ENCODE measurements around the gene SLC22A4.

The SLC22A4 gene

DNA sequence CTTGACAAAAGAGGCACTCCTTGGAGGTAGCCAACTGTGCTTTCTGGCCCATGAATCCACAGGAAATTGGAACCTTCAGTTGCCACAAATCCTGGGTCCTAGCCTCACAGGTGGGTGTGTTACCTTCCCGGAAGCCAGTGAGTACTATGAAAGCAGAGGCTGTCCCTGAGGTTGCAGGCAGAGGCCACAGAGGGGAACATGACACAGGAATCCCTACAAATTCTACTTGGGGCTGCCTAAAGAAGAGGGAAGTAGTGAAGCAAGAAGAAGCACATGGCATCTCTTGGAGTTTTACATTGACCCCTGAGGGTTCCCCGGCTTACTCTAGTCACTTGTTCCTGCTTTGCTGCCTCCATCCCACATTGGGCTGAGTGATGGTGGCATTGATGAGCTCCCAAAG is 77.9 kb downstream of the SLC22A4 start:
- H3K36me3 ChIP-seq (ENCODE audit: control insufficient read depth, insufficient read depth, low read length), result no peaks in the 10 kb centered on the region
- no peaks in the 10 kb centered on the region for H3K9me3 ChIP-seq (ENCODE audit: control insufficient read depth, low read length)
- no peaks in the 10 kb centered on the region for H3K4me1 ChIP-seq (ENCODE audit: control insufficient read depth, insufficient read depth, low read length, poor library complexity, severe bottlenecking)
- no peak overlapping the region for H3K27ac ChIP-seq (ENCODE audit: low read depth, low read length, severe bottlenecking)
- H3K4me3 ChIP-seq (ENCODE audit: extremely low read depth, insufficient read depth, low read length, poor library complexity, severe bottlenecking), result no peak overlapping the region
- 67 to 83% methylated on average over 1 to 2 of the region's 2 CpGs for WGBS, 2 experiments (ENCODE audit: insufficient coverage in 2 of 2)

DNA sequence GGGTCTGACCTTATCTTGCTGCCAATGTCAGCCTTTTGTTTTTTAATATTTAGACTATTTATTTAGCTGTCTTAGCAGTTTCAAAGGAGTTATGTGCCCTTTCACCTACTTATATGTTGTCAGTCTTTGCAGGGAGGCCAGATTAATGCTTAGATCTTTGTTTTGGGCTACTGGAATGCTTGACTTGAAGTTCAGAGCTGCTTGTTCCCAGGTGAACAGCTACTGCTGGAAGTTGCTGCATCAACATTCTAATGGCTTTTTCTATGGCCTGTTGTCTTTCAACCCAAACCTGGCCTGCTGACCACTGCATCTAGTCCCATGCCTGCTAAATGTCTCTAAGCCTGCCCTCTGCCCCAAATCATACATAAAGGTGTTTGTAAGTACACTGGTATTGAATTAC is 78.3 kb downstream of the SLC22A4 start:
- Histone ChIP-seq H3K4me3 (ENCODE audit: extremely low read depth, insufficient read depth, low read length, poor library complexity, severe bottlenecking) (no peak overlapping the region), H3K4me1 (ENCODE audit: control insufficient read depth, insufficient read depth, low read length, poor library complexity, severe bottlenecking) (no peaks in the 10 kb centered on the region), H3K9me3 (ENCODE audit: control insufficient read depth, low read length) (no peaks in the 10 kb centered on the region), H3K36me3 (ENCODE audit: control insufficient read depth, insufficient read depth, low read length) (no peaks in the 10 kb centered on the region), H3K27ac (ENCODE audit: low read depth, low read length, severe bottlenecking) (no peak overlapping the region)

DNA sequence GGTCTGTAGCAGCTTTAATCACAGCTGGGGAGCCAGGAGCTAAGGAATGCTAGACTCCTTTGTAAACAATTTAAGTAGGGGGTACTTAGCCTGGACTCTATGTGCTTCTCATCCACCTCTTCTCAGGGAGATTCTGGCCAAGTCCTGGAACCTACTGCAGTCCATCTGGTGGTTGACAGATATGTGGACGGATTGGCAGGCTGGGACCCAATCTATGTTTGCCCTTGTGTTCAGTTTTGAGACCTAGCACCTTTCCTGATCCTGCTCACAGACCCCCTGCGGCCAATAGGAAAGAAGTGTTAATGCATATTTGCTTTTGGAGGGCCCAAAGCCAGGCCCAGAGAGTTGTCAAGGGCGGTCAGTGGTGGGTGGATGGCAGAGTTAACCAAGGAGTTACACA is 81.8 kb downstream of the SLC22A4 start:
- Histone ChIP-seq H3K36me3 (ENCODE audit: control insufficient read depth, insufficient read depth, low read length) (no peaks in the 10 kb centered on the region), H3K27ac (ENCODE audit: low read depth, low read length, severe bottlenecking) (no peak overlapping the region), H3K4me3 (ENCODE audit: extremely low read depth, insufficient read depth, low read length, poor library complexity, severe bottlenecking) (no peak overlapping the region), H3K9me3 (ENCODE audit: control insufficient read depth, low read length) (no peaks in the 10 kb centered on the region), H3K4me1 (ENCODE audit: control insufficient read depth, insufficient read depth, low read length, poor library complexity, severe bottlenecking) (no peaks in the 10 kb centered on the region)
- WGBS, 2 experiments (ENCODE audit: insufficient coverage in 2 of 2), result 79 to 86% methylated on average over 2 to 3 of the region's 3 CpGs

DNA sequence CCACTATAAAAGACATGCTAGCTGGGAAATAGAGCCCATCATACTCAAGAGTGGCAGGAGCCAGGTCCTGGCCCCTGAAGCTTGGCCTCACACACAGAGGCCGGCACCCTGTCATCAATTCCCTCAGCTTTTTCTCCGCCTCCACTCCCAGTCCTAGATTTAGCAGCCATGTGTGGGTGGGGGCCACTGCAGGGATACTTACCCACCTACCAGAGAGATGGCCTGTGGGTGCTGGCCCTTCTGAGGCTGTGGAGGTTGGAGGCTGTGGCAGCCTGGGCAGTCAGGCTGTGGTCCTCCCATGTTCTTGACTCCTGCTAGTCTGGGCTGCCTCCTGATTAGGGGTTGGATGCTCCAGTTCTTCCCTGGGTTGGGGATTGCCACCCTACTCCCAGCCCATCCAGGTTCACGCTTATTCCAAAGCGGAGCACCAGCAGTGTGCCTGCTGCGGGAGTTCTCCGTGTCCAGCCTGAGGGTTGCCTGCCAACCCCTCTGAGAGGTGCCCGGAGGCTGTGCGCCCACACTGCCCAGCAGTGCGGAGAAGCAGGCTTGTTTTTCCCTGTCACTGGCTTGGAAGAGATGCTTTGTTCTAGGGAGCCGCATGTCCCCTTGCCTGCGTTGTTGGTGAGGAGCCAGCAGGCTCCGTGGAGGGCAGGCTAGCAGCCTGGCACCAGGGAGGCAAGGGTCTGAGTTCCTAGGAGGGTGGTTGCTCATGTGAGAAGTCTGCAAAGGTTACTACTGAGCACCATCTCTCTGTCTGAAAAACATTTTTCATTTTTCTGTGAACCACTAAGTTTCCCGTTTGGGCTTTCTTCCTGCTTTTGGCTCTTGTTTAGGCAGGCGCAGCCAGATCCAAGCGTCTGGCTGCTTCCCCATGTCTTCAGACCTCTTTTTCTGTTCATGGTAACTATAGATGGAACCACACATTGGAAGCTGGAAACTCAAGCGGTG is 82.8 kb downstream of the SLC22A4 start:
- Histone ChIP-seq H3K4me3 (ENCODE audit: extremely low read depth, insufficient read depth, low read length, poor library complexity, severe bottlenecking) (no peak overlapping the region), H3K27ac (ENCODE audit: low read depth, low read length, severe bottlenecking) (no peak overlapping the region), H3K9me3 (ENCODE audit: control insufficient read depth, low read length) (no peaks in the 10 kb centered on the region), H3K4me1 (ENCODE audit: control insufficient read depth, insufficient read depth, low read length, poor library complexity, severe bottlenecking) (no peaks in the 10 kb centered on the region), H3K36me3 (ENCODE audit: control insufficient read depth, insufficient read depth, low read length) (no peaks in the 10 kb centered on the region)
- 88 to 94% methylated on average over 13 to 14 of the region's 16 CpGs for WGBS, 2 experiments (ENCODE audit: insufficient coverage in 2 of 2)

DNA sequence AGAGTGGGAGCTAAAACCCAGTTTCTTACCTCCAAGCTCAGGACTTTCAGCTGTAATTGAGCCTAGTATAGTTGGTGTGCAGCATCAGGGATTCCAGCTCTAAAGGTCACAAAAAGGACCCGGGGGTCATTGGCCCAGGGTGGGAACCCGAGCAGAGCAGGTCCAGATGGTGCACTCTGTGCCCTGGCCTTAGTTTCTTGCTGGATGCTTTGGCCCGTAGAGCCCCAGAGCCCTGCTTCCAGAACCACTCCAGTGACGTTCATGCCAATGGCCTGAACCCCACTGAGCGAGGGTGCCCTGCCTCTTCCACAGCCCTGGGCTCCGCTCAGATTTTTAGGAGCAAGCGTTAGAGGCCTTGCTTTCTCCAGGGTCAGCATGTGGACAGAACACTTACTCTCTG is 83.5 kb downstream of the SLC22A4 start:
- Histone ChIP-seq H3K4me1 (ENCODE audit: control insufficient read depth, insufficient read depth, low read length, poor library complexity, severe bottlenecking) (no peaks in the 10 kb centered on the region), H3K9me3 (ENCODE audit: control insufficient read depth, low read length) (no peaks in the 10 kb centered on the region), H3K27ac (ENCODE audit: low read depth, low read length, severe bottlenecking) (no peak overlapping the region), H3K36me3 (ENCODE audit: control insufficient read depth, insufficient read depth, low read length) (no peaks in the 10 kb centered on the region), H3K4me3 (ENCODE audit: extremely low read depth, insufficient read depth, low read length, poor library complexity, severe bottlenecking) (no peak overlapping the region)
- 80 to 84% methylated on average over 7 of the region's 7 CpGs for whole genome bisulfite sequencing, 2 experiments (ENCODE audit: insufficient coverage in 2 of 2)

DNA sequence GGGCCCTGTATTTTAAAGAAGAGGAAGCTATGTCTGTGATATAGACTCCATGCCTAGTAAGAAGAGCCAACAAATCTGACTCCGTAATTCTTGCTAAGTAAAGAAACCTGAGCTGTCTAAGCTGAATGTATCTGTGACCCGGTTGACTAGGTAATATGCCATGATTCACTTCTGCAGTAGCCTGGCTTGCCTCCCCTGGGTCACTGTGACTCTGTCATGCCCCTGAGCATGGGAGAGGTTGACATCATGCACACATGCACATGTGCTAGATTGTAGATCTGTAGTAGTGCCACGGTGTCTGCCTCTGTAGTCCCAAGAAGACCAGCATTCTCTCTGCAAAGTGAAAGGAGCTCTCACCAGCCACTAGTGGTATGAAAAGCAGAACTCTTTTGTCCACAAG is 84.4 kb downstream of the SLC22A4 start:
- Histone ChIP-seq H3K9me3 (ENCODE audit: control insufficient read depth, low read length) (no peaks in the 10 kb centered on the region), H3K4me1 (ENCODE audit: control insufficient read depth, insufficient read depth, low read length, poor library complexity, severe bottlenecking) (no peaks in the 10 kb centered on the region), H3K27ac (ENCODE audit: low read depth, low read length, severe bottlenecking) (no peak overlapping the region), H3K4me3 (ENCODE audit: extremely low read depth, insufficient read depth, low read length, poor library complexity, severe bottlenecking) (no peak overlapping the region), H3K36me3 (ENCODE audit: control insufficient read depth, insufficient read depth, low read length) (no peaks in the 10 kb centered on the region)
- 94 to 97% methylated on average over 3 of the region's 3 CpGs for WGBS, 2 experiments (ENCODE audit: insufficient coverage in 2 of 2)

DNA sequence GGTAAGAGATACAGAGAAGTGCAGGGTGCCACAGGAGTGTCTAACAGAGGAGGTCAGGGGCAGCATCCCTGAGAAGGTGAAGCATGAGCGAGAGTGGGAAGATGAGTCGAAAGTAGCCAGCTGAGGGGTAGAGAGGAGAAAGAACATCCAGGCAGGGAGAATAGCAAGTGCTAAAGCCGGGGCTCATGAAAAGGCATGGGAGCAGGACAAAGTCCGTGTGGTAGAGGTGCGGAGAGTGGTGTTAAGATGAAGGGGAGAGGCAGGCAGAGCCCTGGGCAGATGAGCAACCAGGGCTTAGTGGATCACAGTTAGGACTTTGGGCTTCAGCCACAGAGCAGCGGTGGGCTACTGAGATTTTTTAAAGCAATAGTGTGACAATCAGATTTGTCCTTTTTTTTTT is 85.9 kb downstream of the SLC22A4 start:
- Histone ChIP-seq H3K27ac (ENCODE audit: low read depth, low read length, severe bottlenecking) (no peak overlapping the region), H3K4me3 (ENCODE audit: extremely low read depth, insufficient read depth, low read length, poor library complexity, severe bottlenecking) (no peak overlapping the region), H3K4me1 (ENCODE audit: control insufficient read depth, insufficient read depth, low read length, poor library complexity, severe bottlenecking) (no peaks in the 10 kb centered on the region), H3K36me3 (ENCODE audit: control insufficient read depth, insufficient read depth, low read length) (no peaks in the 10 kb centered on the region), H3K9me3 (ENCODE audit: control insufficient read depth, low read length) (no peaks in the 10 kb centered on the region)
- 89 to 91% methylated on average over 6 of the region's 6 CpGs for WGBS, 2 experiments (ENCODE audit: insufficient coverage in 2 of 2)

DNA sequence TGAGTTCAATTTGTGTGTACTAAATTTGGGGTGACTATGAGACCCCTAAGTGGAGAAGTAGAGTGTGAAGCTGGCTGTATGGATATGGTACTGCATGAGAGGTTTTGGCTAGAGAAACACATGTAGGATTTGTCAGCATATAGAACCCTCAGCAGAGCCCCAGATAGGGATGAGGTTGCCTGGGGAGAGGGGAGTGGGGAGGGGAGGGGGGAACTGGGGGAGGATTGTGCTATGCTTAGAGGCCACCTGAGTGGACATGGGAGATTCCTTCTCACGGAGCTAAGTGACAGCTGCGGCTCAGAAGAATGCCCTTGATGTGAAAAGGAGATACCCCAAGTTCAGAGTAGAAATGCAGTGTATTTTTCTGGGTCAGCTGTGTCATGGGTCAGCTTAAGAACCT is 86.5 kb downstream of the SLC22A4 start:
- WGBS, 2 experiments (ENCODE audit: insufficient coverage in 2 of 2), result 84 to 93% methylated on average over 2 of the region's 2 CpGs
- no peak overlapping the region for H3K27ac ChIP-seq (ENCODE audit: low read depth, low read length, severe bottlenecking)
- H3K4me1 ChIP-seq (ENCODE audit: control insufficient read depth, insufficient read depth, low read length, poor library complexity, severe bottlenecking), result no peaks in the 10 kb centered on the region

DNA sequence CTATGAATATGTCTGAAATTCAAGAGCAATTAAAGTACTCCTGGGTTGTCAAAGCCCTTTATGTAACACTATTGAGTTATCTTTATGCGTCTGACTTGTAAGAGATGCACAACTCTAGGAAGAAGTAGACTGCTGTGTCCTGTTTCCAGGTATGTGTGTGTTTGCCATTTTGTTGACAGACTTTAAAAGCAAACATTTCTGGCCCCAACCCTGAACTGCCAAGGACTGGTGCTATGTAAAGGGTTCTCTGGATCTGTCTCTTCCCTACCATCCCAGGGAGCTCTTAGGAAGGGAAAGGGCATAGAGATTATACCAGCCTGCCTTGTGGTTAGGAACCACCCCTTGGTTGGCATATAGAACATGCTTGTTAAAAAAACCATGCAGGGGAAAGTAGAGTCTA is 87.4 kb downstream of the SLC22A4 start:
- 100% methylated on average over 1 of the region's 1 CpG; no CpG with 5 or more reads in 1 of the 2 experiments for WGBS, 2 experiments (ENCODE audit: insufficient coverage in 2 of 2)
- H3K9me3 ChIP-seq (ENCODE audit: control insufficient read depth, low read length), result no peaks in the 10 kb centered on the region
- H3K4me3 ChIP-seq (ENCODE audit: extremely low read depth, insufficient read depth, low read length, poor library complexity, severe bottlenecking), result no peak overlapping the region
- no peak overlapping the region for H3K27ac ChIP-seq (ENCODE audit: low read depth, low read length, severe bottlenecking)
- peaks cover under 1% of the 10 kb centered on the region for H3K4me1 ChIP-seq (ENCODE audit: control insufficient read depth, insufficient read depth, low read length, poor library complexity, severe bottlenecking)
- H3K36me3 ChIP-seq (ENCODE audit: control insufficient read depth, insufficient read depth, low read length), result no peaks in the 10 kb centered on the region

More for the DNA sequence above, 86.5 kb downstream of the SLC22A4 start:
- Histone ChIP-seq H3K9me3 (ENCODE audit: control insufficient read depth, low read length) (no peaks in the 10 kb centered on the region), H3K4me3 (ENCODE audit: extremely low read depth, insufficient read depth, low read length, poor library complexity, severe bottlenecking) (no peak overlapping the region), H3K36me3 (ENCODE audit: control insufficient read depth, insufficient read depth, low read length) (no peaks in the 10 kb centered on the region)

DNA sequence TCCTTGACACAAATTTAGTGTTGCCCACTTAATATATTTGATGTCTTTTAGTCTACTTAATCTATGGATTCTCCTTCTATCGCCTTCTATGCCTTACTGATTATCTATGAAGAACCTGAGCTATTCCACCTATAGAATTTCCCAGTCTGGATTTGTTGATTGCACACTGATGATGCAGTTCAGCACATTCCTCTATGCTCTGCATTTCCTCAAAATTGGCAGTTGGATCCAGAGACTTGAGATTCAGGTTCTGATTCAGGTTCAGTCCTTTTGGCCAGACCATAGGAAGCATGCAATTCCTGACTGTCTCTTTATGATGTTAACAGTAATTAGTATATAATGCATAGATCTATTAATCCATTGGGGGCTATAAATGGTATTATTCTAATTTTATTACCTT is 89.1 kb downstream of the SLC22A4 start:
- H3K9me3 ChIP-seq (ENCODE audit: control insufficient read depth, low read length), result no peaks in the 10 kb centered on the region
- 60 to 100% methylated on average over 1 of the region's 1 CpG for WGBS, 2 experiments (ENCODE audit: insufficient coverage in 2 of 2)
- H3K36me3 ChIP-seq (ENCODE audit: control insufficient read depth, insufficient read depth, low read length), result no peaks in the 10 kb centered on the region
- H3K27ac ChIP-seq (ENCODE audit: low read depth, low read length, severe bottlenecking), result no peak overlapping the region
- H3K4me1 ChIP-seq (ENCODE audit: control insufficient read depth, insufficient read depth, low read length, poor library complexity, severe bottlenecking), result peaks cover 11% of the 10 kb centered on the region
- H3K4me3 ChIP-seq (ENCODE audit: extremely low read depth, insufficient read depth, low read length, poor library complexity, severe bottlenecking), result no peak overlapping the region

DNA sequence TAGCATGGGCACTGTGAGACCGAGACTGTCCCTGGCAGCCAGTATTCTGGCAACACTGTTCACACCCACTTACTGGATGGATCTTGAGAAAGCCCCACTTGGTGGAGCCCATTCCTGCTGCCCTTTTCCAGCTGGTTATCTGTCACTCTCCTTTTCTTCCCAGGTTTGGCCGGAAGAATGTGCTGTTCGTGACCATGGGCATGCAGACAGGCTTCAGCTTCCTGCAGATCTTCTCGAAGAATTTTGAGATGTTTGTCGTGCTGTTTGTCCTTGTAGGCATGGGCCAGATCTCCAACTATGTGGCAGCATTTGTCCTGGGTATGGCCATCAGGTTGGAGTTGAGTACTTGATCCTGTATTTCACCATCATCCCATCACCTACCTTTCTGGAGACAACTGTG is 89.8 kb downstream of the SLC22A4 start:
- H3K9me3 ChIP-seq (ENCODE audit: control insufficient read depth, low read length), result no peaks in the 10 kb centered on the region
- peaks cover 18% of the 10 kb centered on the region for H3K4me1 ChIP-seq (ENCODE audit: control insufficient read depth, insufficient read depth, low read length, poor library complexity, severe bottlenecking)
- no peaks in the 10 kb centered on the region for H3K36me3 ChIP-seq (ENCODE audit: control insufficient read depth, insufficient read depth, low read length)
- H3K4me3 ChIP-seq (ENCODE audit: extremely low read depth, insufficient read depth, low read length, poor library complexity, severe bottlenecking), result no peak overlapping the region
- WGBS, 2 experiments (ENCODE audit: insufficient coverage in 2 of 2), result 94 to 97% methylated on average over 3 to 5 of the region's 5 CpGs
- H3K27ac ChIP-seq (ENCODE audit: low read depth, low read length, severe bottlenecking), result no peak overlapping the region
